ENCODE measurements around the gene CLCNKB. TPM values are rescaled to one million over a fixed set of nuclear protein-coding genes. Genes with fewer than 3 reads are reported as not detected.
"Not testable (repeated sequence)": the region's sequence is repeated elsewhere in the genome, so short reads cannot be mapped to it uniquely, and the experiment has no call there.

CLCNKB gene
- total and polyA plus RNA-seq, 2 of the 13 experiments (the other 11 are each of a cell fraction or from before 2014, with no cell fraction given): 0.04 TPM; not detected in 1

DNA sequence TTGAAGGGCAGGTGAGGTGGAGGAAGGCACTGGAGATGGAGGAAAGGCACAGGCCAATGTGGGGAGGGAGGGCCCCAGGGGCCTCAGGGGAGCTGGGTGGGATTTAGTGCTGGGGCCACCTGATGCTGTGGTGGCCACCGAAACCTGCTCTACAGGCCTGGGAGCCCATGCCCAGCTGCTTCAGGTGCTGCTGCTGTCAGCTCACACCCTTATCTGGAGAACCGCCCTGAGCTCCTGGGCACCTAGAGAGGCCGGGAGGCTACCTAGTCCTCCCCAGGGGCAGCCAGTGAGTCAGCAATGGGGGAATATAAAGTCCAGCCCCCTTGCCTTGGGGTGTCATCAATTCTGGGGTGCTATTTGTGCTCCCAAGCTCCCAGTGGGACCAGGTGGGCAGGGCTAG, 17.7 kb downstream of the CLCNKB start:
- Histone ChIP-seq H3K27me3 (ENCODE audit: control insufficient read depth in 1 of 2, insufficient read depth in 2 of 2, low read length in 2 of 2) (peaks cover 8 to 39% of the 10 kb centered on the region in 2 experiments), H2AFZ (ENCODE audit: low read length) (no peak overlapping the region), H3K27ac (ENCODE audit: extremely low read length, insufficient read depth, low read length) (no peak overlapping the region), H3K4me3 (replicated peaks in 1 of 3; ENCODE audit: insufficient read depth in 1 of 3, low read depth in 2 of 3, low read length in 3 of 3) (no peak overlapping the region), H3K79me2 (ENCODE audit: insufficient read depth, low read length) (no peaks in the 10 kb centered on the region), H3K4me1 (ENCODE audit: insufficient read depth, low read length) (peaks cover 24% of the 10 kb centered on the region), H3K9me3 (ENCODE audit: low read length) (no peaks in the 10 kb centered on the region), H3K36me3 (replicated peaks in 1 of 2; ENCODE audit: control insufficient read depth in 1 of 2, insufficient read depth in 2 of 2, low read length in 2 of 2) (no peaks in the 10 kb centered on the region), H3K9ac (ENCODE audit: insufficient read depth, low read depth, low read length) (no peak overlapping the region), H4K20me1 (ENCODE audit: insufficient read depth, low read length) (no peaks in the 10 kb centered on the region), H3K4me2 (ENCODE audit: low read depth, low read length) (no peak overlapping the region)
- in situ Hi-C loops (cut with HindIII; ENCODE audit: extremely low pct_ligation_motif_present, low pct_unique_long_range_greater_than_20kb): no loop called here
- no peak for DNase-seq (ENCODE audit: low spot score)
- ChIA-PET CTCF (ENCODE audit: low intra/inter-chr PET ratio, low total read pairs) (no interaction called here), POLR2A (no interaction called here)
- TF ChIP-seq KDM1A (CRISPR knock-in tag; IDR thresholded peaks at IDR 0.05) (no peak), ZSCAN31 (CRISPR knock-in tag; IDR thresholded peaks at IDR 0.05; ENCODE audit: low read depth) (no peak), THYN1 (CRISPR knock-in tag; IDR thresholded peaks at IDR 0.05; ENCODE audit: borderline replicate concordance, low read depth) (no peak), ZSCAN9 (CRISPR knock-in tag; IDR thresholded peaks at IDR 0.05; ENCODE audit: borderline replicate concordance) (no peak), POLR2AphosphoS5 (IDR thresholded peaks at IDR 0.05; ENCODE audit: low read depth, low read length) (no peak), SMARCE1 (IDR thresholded peaks at IDR 0.05; ENCODE audit: borderline replicate concordance) (no peak), JUN (CRISPR knock-in tag; IDR thresholded peaks at IDR 0.05) (no peak), RARA (CRISPR knock-in tag; IDR thresholded peaks at IDR 0.05) (no peak)
- TF ChIP-seq, protein P1, sequence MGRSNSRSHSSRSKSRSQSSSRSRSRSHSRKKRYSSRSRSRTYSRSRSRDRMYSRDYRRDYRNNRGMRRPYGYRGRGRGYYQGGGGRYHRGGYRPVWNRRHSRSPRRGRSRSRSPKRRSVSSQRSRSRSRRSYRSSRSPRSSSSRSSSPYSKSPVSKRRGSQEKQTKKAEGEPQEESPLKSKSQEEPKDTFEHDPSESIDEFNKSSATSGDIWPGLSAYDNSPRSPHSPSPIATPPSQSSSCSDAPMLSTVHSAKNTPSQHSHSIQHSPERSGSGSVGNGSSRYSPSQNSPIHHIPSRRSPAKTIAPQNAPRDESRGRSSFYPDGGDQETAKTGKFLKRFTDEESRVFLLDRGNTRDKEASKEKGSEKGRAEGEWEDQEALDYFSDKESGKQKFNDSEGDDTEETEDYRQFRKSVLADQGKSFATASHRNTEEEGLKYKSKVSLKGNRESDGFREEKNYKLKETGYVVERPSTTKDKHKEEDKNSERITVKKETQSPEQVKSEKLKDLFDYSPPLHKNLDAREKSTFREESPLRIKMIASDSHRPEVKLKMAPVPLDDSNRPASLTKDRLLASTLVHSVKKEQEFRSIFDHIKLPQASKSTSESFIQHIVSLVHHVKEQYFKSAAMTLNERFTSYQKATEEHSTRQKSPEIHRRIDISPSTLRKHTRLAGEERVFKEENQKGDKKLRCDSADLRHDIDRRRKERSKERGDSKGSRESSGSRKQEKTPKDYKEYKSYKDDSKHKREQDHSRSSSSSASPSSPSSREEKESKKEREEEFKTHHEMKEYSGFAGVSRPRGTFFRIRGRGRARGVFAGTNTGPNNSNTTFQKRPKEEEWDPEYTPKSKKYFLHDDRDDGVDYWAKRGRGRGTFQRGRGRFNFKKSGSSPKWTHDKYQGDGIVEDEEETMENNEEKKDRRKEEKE (IDR thresholded peaks at IDR 0.05): no peak
- TF ChIP-seq, protein P2, sequence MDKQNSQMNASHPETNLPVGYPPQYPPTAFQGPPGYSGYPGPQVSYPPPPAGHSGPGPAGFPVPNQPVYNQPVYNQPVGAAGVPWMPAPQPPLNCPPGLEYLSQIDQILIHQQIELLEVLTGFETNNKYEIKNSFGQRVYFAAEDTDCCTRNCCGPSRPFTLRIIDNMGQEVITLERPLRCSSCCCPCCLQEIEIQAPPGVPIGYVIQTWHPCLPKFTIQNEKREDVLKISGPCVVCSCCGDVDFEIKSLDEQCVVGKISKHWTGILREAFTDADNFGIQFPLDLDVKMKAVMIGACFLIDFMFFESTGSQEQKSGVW (CRISPR knock-in tag; IDR thresholded peaks at IDR 0.05; ENCODE audit: borderline replicate concordance): no peak
- no peak for ATAC-seq
- no peak for FAIRE-seq
- 20% methylated on average over 1 of the region's 3 CpGs for WGBS (ENCODE audit: low lambda C conversion rate)
- intact Hi-C loops (cut with micrococcal nuclease; ENCODE audit: unreplicated experiment): no loop called here
- BruUV-seq (replicated peaks): no TSS peak

DNA sequence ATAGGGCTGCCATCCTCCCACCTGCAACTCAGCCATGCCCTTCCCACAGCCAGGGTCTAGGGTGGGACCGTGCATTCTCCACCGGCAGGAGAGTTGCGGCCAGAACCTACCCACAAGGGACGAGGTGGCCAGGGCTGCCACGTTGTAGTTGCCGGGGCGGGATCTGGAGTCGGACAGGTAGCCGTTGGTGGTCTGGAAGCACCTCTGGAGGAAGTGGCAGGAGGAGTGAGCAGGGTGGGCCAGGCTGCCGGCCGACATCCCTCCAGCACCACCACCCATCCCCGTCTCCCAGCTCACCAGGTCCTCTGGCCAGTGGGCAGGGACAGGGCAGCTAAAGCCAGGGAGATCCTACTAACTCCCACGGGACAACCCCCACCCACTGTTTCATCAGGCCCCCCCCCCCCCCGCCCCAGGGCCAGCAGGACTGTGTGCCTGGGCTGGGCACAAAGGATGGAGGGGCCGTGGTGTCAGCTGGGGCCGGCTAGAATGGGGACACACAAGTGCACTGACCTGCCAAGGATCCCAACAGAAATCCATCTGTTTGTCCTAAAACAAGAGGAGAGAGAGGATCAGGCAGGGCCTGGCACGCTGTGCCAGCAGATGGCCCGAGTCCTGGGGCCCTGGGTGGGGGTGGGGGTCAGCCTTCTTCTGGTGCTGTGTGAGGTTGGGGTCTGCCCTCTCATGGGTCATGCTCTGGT, 18.6 kb downstream of the CLCNKB start:
- H3K4me2 ChIP-seq (ENCODE audit: low read depth, low read length); BruUV-seq (replicated peaks); DNase-seq (ENCODE audit: low spot score); POLR2A ChIA-PET; H3K4me3 ChIP-seq (replicated peaks in 1 of 3; ENCODE audit: insufficient read depth in 1 of 3, low read depth in 2 of 3, low read length in 3 of 3); H3K9ac ChIP-seq (ENCODE audit: insufficient read depth, low read depth, low read length); H3K9me3 ChIP-seq (ENCODE audit: low read length); H3K79me2 ChIP-seq (ENCODE audit: insufficient read depth, low read length); FAIRE-seq; H4K20me1 ChIP-seq (ENCODE audit: insufficient read depth, low read length); intact Hi-C loops (cut with micrococcal nuclease; ENCODE audit: unreplicated experiment); in situ Hi-C loops (cut with HindIII; ENCODE audit: extremely low pct_ligation_motif_present, low pct_unique_long_range_greater_than_20kb); H3K36me3 ChIP-seq (replicated peaks in 1 of 2; ENCODE audit: control insufficient read depth in 1 of 2, insufficient read depth in 2 of 2, low read length in 2 of 2); H2AFZ ChIP-seq (ENCODE audit: low read length); CTCF ChIA-PET (ENCODE audit: low intra/inter-chr PET ratio, low total read pairs); ATAC-seq; H3K27ac ChIP-seq (ENCODE audit: extremely low read length, insufficient read depth, low read length): not testable (repeated sequence)
- H3K27me3 ChIP-seq (ENCODE audit: control insufficient read depth in 1 of 2, insufficient read depth in 2 of 2, low read length in 2 of 2): peaks cover 8 to 41% of the 10 kb centered on the region in 2 experiments
- peaks cover 30% of the 10 kb centered on the region for H3K4me1 ChIP-seq (ENCODE audit: insufficient read depth, low read length)
- WGBS (ENCODE audit: low lambda C conversion rate): 44% methylated on average over 5 of the region's 18 CpGs

All from HepG2 (cell line).